A549 (cell line): ENCODE data around the gene EXT2. TPM values are rescaled to one million over a fixed set of nuclear protein-coding genes. Genes with fewer than 3 reads are reported as not detected.

Experiments used
- ATAC-seq, 2 experiments: fragments of 200-7000 bp in 1 of 2; fragments of >200 bp in 1 of 2; cut with Nextera tagmentation in 1 of 2; cut with Tn5 transposase in 1 of 2; 3 replicates each; pipeline versions ENCODE4 v1.8.0 to v1.9.1; 2018 to 2020; ENCODE audit warnings: mild to moderate bottlenecking in 1 of 2, moderate library complexity in 1 of 2
- CTCF ChIA-PET: fragments of 300-600 bp; sonication (Branson Sonifier 250); formaldehyde crosslinking; extraction: SDS; loops from one replicate; lab custom pipeline; 2021; ENCODE audit warnings: antibody characterized with exemption, inconsistent platforms; lab: Yijun Ruan, JAX
- POLR2A ChIA-PET: fragments of 350-600 bp; formaldehyde crosslinking; extraction: SDS; loops from one replicate; lab custom pipeline; 2021; ENCODE audit warnings: antibody characterized with exemption, inconsistent platforms; lab: Yijun Ruan, JAX
- DNase-seq, 2 experiments: peaks; one replicate each; pipeline versions ENCODE4 v3.0.0 to v3.0.0-alpha.2; 2011 to 2016; ENCODE audit warnings: low read depth in 1 of 2, low spot score in 1 of 2
- FAIRE-seq: peaks from 2 replicates; lab custom pipeline; 2011; peaks lifted over from hg19 to GRCh38; lab: Jason Lieb, UNC
- H3K27ac ChIP-seq, 2 experiments: fragments of >200 bp; sonication (Bioruptor Twin); formaldehyde crosslinking; 3 replicates each; pipeline ENCODE4 v1.5.1; 2016 to 2017
- H3K4me1 ChIP-seq: fragments of >200 bp; sonication (Bioruptor Twin); formaldehyde crosslinking; 3 replicates; pipeline ENCODE4 v1.6.1; 2016
- H3K4me2 ChIP-seq: fragments of >200 bp; sonication (Bioruptor Twin); formaldehyde crosslinking; 3 replicates; pipeline ENCODE4 v1.6.1; 2016
- H3K4me3 ChIP-seq: fragments of >200 bp; sonication (Bioruptor Twin); formaldehyde crosslinking; 3 replicates; pipeline ENCODE4 v1.5.1; 2016
- H3K9me3 ChIP-seq: fragments of >200 bp; sonication (Bioruptor Twin); formaldehyde crosslinking; 3 replicates; pipeline ENCODE4 v1.6.1; 2016
- BHLHE40 ChIP-seq: IDR thresholded peaks from 2 replicates; pipeline ENCODE4 v1.6.1; 2012; ENCODE audit warnings: low read depth, low read length, inconsistent platforms
- CHD2 ChIP-seq: fragments of 150-350 bp; IDR thresholded peaks from 2 replicates; pipeline ENCODE4 v1.6.1; 2014; ENCODE audit warnings: low read length; ENCODE audit not compliant: partially characterized antibody
- EHF ChIP-seq: fragments of 250-450 bp; sonication (Bioruptor Pico); IDR thresholded peaks from 2 replicates; pipeline ENCODE4 v1.5.0; 2020; ENCODE audit warnings: mild to moderate bottlenecking
- FOSL2 ChIP-seq, 2 experiments: fragments of 450-650 bp in 1 of 2; fragments of >200 bp in 1 of 2; sonication (Bioruptor Twin) in 1 of 2; formaldehyde crosslinking; IDR thresholded peaks; 2 replicates each; pipeline versions ENCODE4 v1.5.0 to v1.6.1; 2016 to 2020; ENCODE audit warnings: mild to moderate bottlenecking in 1 of 2, moderate library complexity in 1 of 2
- FOXS1 ChIP-seq: fragments of 250-450 bp; sonication (Bioruptor Pico); IDR thresholded peaks from 2 replicates; pipeline ENCODE4 v1.5.0; 2020; ENCODE audit warnings: mild to moderate bottlenecking, moderate library complexity
- HDAC2 ChIP-seq: fragments of 200-600 bp; sonication (generic); IDR thresholded peaks from 2 replicates; pipeline ENCODE4 v1.6.1; 2016
- HOXB5 ChIP-seq: fragments of 250-450 bp; sonication (Bioruptor Pico); IDR thresholded peaks from 2 replicates; pipeline ENCODE4 v1.5.0; 2020; ENCODE audit warnings: mild to moderate bottlenecking, moderate library complexity
- KDM1A ChIP-seq: fragments of 200-600 bp; sonication (generic); IDR thresholded peaks from 2 replicates; pipeline ENCODE4 v1.6.1; 2016; ENCODE audit warnings: low read depth, mild to moderate bottlenecking
- NFE2L2 ChIP-seq: fragments of 150-350 bp; conservative IDR thresholded peaks from 2 replicates; pipeline ENCODE4 v1.6.1; 2014; ENCODE audit warnings: low read length
- NPAS2 ChIP-seq: fragments of 250-450 bp; sonication (Bioruptor Pico); IDR thresholded peaks from 2 replicates; pipeline ENCODE4 v1.8.0; 2022; ENCODE audit warnings: mild to moderate bottlenecking, moderate library complexity, borderline replicate concordance
- RFX5 ChIP-seq: fragments of 450-650 bp; IDR thresholded peaks from 2 replicates; pipeline ENCODE4 v1.7.1; 2014; ENCODE audit warnings: antibody characterized with exemption, mild to moderate bottlenecking, moderate library complexity
- SREBF2 ChIP-seq: fragments of 450-650 bp; IDR thresholded peaks from 2 replicates; pipeline ENCODE4 v1.6.1; 2014; ENCODE audit warnings: mild to moderate bottlenecking, moderate library complexity
- WGBS: methylation state at CpG from one replicate; pipeline ENCODE4 v1.1.6; 2017; ENCODE audit errors: missing lambda C conversion rate; 5-methylcytosine and 5-hydroxymethylcytosine counted together
- polyA plus RNA-seq, 4 experiments: library from polyadenylated mRNA; depleted of rRNA in 3 of 4; stranded (reverse); fragments of >200 nt; fragmentation: RNase III in 1 of 4; extraction: RNeasy Plus Mini Kit Qiagen cat#74134 plus additional on column Dnase treatment in 1 of 4; gene quantifications; 2 replicates in 3 of 4; 3 replicates in 1 of 4; pipeline ENCODE4 v1.2.3, GENCODE V29; 2011 to 2017
- TF ChIP-seq, protein P1 (sequence below): fragments of 250-450 bp; sonication (Bioruptor Pico); IDR thresholded peaks from 2 replicates; pipeline ENCODE4 v1.5.0; 2020; ENCODE audit warnings: low read depth, mild to moderate bottlenecking, moderate library complexity
- TF ChIP-seq, protein P2 (sequence below): fragments of 250-450 bp; sonication (Bioruptor Pico); IDR thresholded peaks from 2 replicates; pipeline ENCODE4 v1.5.0; 2021; ENCODE audit warnings: mild to moderate bottlenecking, moderate library complexity, borderline replicate concordance
- TF ChIP-seq, protein P3 (sequence below): fragments of 150-350 bp; IDR thresholded peaks from 2 replicates; pipeline ENCODE4 v1.6.1; 2014; ENCODE audit warnings: low read depth, mild to moderate bottlenecking, low read length
- TF ChIP-seq, protein P4 (sequence below): fragments of >200 bp; sonication (Bioruptor Twin); formaldehyde crosslinking; IDR thresholded peaks from 3 replicates; pipeline ENCODE4 v1.5.1; 2016
- TF ChIP-seq, protein P5 (sequence below): fragments of 200-600 bp; sonication (generic); IDR thresholded peaks from 2 replicates; pipeline ENCODE4 v1.6.1; 2016; ENCODE audit warnings: antibody characterized with exemption, mild to moderate bottlenecking, moderate library complexity

EXT2 gene
- polyA plus RNA-seq, 2 of the 4 experiments (the other 2 are of a cell fraction): 56.5 to 77.3 TPM

DNA sequence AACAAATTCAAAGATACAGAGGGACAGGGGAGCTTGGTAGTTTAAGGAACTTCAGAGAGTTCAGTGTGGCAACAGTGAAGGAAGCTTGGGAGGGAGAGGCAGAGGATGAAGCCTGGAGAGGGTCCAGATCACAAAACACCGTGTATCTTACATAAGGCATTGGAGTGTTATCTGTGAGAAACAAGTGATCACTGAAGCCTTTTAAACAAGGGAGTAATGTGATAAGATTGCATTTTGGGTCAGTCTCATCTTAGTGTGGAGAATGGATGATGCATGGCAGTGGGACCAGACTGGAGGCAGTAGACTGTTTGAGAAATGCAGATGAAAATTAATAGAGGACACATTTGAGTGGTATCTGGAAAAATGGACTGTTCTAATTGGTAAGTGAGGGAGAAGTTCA, 79.4 kb downstream of the EXT2 start (continued):
- TF ChIP-seq, protein P1, sequence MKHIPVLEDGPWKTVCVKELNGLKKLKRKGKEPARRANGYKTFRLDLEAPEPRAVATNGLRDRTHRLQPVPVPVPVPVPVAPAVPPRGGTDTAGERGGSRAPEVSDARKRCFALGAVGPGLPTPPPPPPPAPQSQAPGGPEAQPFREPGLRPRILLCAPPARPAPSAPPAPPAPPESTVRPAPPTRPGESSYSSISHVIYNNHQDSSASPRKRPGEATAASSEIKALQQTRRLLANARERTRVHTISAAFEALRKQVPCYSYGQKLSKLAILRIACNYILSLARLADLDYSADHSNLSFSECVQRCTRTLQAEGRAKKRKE (CRISPR knock-in tag): no peak
- TF ChIP-seq, protein P2, sequence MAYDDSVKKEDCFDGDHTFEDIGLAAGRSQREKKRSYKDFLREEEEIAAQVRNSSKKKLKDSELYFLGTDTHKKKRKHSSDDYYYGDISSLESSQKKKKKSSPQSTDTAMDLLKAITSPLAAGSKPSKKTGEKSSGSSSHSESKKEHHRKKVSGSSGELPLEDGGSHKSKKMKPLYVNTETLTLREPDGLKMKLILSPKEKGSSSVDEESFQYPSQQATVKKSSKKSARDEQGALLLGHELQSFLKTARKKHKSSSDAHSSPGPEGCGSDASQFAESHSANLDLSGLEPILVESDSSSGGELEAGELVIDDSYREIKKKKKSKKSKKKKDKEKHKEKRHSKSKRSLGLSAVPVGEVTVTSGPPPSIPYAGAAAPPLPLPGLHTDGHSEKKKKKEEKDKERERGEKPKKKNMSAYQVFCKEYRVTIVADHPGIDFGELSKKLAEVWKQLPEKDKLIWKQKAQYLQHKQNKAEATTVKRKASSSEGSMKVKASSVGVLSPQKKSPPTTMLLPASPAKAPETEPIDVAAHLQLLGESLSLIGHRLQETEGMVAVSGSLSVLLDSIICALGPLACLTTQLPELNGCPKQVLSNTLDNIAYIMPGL: no peak

DNA sequence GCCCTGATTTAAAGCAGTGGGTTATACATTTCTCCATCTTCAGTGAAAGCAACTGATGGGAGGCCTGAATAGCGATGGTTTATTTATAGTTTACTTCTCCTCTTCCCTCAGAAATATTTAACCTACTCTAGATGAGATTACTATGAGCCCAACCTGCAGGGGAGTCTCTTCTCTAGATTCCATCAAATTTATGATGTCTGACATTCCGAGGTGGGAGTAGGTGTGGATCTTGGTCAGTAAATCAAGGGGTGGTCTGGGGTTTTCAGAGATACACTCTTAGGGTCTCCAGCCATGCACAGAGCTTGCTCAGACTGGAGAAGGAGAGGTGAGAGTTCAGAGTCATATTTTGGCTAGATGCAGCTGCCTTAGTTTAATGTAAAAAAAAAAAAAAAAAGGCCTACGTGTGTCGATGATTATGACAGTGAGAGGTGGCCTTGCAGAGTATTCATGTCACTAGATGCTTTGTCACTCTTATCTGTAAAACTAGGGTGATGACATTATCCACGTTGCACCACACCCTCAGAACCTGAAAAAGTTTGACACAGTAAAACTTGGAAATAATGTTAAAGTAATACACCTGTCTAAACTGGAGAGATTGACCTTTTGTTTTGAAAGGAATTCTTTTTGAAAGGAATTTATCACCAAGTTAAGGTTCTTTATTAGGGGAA, 81.2 kb downstream of the EXT2 start:
- no peak for TF ChIP-seq NFE2L2
- ChIA-PET CTCF (interaction anchor here (0.9 to 1.9 kb wide), 3 partner anchors 11 to 734 kb away, joined by 3 to 5 read pairs (median 3); no protein-coding TSS in a partner anchor), POLR2A (no interaction called here)
- ATAC-seq (no peak), DNase-seq (no peak), FAIRE-seq (no peak)
- Histone ChIP-seq H3K4me2 (no peak overlapping the region), H3K27ac (no peak overlapping the region), H3K9me3 (no peaks in the 10 kb centered on the region), H3K4me1 (no peaks in the 10 kb centered on the region), H3K4me3 (no peak overlapping the region)
- WGBS: 81% methylated on average over 5 of the region's 5 CpGs

DNA sequence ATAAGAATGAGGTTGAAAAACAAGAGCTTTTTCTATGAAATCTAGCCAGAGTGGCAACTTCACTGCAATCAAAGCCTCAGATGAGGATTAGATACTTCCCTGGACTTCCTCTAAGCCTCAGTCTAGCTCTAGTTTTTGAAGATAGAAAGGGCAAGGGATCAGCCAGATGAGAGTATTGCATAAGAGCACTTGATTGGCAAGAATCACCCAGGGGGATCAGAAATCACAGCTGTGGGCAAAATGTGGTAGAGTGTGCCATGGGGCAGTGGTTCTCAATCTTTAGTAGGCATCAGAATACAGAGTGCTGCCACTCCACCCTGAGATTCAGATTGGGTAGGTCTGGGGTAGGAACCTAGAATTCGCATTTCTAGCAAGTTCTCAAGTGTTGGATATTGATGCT, 82.4 kb downstream of the EXT2 start:
- POLR2A ChIA-PET: no interaction called here
- ATAC-seq: no peak
- 83% methylated on average over 1 of the region's 1 CpG for WGBS
- H3K27ac ChIP-seq: no peak overlapping the region
- no peak overlapping the region for H3K4me2 ChIP-seq
- no peaks in the 10 kb centered on the region for H3K4me1 ChIP-seq
- DNase-seq: no peak
- CTCF ChIA-PET: interaction anchor here (0.9 to 1.9 kb wide), 3 partner anchors 12 to 733 kb away, joined by 3 to 5 read pairs (median 3); no protein-coding TSS in a partner anchor
- H3K4me3 ChIP-seq: no peak overlapping the region
- H3K9me3 ChIP-seq: no peaks in the 10 kb centered on the region
- TF ChIP-seq, protein P3, sequence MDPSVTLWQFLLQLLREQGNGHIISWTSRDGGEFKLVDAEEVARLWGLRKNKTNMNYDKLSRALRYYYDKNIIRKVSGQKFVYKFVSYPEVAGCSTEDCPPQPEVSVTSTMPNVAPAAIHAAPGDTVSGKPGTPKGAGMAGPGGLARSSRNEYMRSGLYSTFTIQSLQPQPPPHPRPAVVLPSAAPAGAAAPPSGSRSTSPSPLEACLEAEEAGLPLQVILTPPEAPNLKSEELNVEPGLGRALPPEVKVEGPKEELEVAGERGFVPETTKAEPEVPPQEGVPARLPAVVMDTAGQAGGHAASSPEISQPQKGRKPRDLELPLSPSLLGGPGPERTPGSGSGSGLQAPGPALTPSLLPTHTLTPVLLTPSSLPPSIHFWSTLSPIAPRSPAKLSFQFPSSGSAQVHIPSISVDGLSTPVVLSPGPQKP: no peak
- TF ChIP-seq NPAS2 (no peak), HOXB5 (CRISPR knock-in tag) (no peak), BHLHE40 (no peak), KDM1A (no peak), FOXS1 (CRISPR knock-in tag) (no peak), RFX5 (no peak), EHF (no peak), CHD2 (no peak), HDAC2 (no peak), SREBF2 (no peak), FOSL2 (IDR thresholded peaks at IDR 0.05) (no peak), FOSL2 (CRISPR knock-in tag; IDR thresholded peaks at IDR 0.05) (no peak)
- TF ChIP-seq, protein P4, sequence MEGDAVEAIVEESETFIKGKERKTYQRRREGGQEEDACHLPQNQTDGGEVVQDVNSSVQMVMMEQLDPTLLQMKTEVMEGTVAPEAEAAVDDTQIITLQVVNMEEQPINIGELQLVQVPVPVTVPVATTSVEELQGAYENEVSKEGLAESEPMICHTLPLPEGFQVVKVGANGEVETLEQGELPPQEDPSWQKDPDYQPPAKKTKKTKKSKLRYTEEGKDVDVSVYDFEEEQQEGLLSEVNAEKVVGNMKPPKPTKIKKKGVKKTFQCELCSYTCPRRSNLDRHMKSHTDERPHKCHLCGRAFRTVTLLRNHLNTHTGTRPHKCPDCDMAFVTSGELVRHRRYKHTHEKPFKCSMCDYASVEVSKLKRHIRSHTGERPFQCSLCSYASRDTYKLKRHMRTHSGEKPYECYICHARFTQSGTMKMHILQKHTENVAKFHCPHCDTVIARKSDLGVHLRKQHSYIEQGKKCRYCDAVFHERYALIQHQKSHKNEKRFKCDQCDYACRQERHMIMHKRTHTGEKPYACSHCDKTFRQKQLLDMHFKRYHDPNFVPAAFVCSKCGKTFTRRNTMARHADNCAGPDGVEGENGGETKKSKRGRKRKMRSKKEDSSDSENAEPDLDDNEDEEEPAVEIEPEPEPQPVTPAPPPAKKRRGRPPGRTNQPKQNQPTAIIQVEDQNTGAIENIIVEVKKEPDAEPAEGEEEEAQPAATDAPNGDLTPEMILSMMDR: no peak
- TF ChIP-seq, protein P5, sequence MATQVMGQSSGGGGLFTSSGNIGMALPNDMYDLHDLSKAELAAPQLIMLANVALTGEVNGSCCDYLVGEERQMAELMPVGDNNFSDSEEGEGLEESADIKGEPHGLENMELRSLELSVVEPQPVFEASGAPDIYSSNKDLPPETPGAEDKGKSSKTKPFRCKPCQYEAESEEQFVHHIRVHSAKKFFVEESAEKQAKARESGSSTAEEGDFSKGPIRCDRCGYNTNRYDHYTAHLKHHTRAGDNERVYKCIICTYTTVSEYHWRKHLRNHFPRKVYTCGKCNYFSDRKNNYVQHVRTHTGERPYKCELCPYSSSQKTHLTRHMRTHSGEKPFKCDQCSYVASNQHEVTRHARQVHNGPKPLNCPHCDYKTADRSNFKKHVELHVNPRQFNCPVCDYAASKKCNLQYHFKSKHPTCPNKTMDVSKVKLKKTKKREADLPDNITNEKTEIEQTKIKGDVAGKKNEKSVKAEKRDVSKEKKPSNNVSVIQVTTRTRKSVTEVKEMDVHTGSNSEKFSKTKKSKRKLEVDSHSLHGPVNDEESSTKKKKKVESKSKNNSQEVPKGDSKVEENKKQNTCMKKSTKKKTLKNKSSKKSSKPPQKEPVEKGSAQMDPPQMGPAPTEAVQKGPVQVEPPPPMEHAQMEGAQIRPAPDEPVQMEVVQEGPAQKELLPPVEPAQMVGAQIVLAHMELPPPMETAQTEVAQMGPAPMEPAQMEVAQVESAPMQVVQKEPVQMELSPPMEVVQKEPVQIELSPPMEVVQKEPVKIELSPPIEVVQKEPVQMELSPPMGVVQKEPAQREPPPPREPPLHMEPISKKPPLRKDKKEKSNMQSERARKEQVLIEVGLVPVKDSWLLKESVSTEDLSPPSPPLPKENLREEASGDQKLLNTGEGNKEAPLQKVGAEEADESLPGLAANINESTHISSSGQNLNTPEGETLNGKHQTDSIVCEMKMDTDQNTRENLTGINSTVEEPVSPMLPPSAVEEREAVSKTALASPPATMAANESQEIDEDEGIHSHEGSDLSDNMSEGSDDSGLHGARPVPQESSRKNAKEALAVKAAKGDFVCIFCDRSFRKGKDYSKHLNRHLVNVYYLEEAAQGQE: no peak
- no peak for FAIRE-seq
